ENCODE measurements around the gene SETD3.

SETD3 gene

GRCh38 chr14:99388286-99388685 lies 92.4 kb downstream of the SETD3 start:
- H3K4me3 ChIP-seq (ENCODE audit: low read depth, low read length): no peak overlapping the region
- no peak for TF ChIP-seq CTCF (conservative IDR thresholded peaks at IDR 0.05; ENCODE audit: low read depth, low read length)
- DNase-seq (ENCODE audit: low read depth): no peak

GRCh38 chr14:99387880-99388279 lies 92.8 kb downstream of the SETD3 start:
- H3K4me3 ChIP-seq (ENCODE audit: low read depth, low read length): no peak overlapping the region
- DNase-seq (ENCODE audit: low read depth): no peak
- no peak for TF ChIP-seq CTCF (conservative IDR thresholded peaks at IDR 0.05; ENCODE audit: low read depth, low read length)

GRCh38 chr14:99384450-99385417 lies 95.9 kb downstream of the SETD3 start:
- no peak overlapping the region for H3K4me3 ChIP-seq (ENCODE audit: low read depth, low read length)
- no peak for DNase-seq (ENCODE audit: low read depth)
- no peak for TF ChIP-seq CTCF (conservative IDR thresholded peaks at IDR 0.05; ENCODE audit: low read depth, low read length)

- DNase-seq (ENCODE audit: low read depth): no peak
- TF ChIP-seq CTCF (conservative IDR thresholded peaks at IDR 0.05; ENCODE audit: low read depth, low read length): no peak
- no peak overlapping the region for H3K4me3 ChIP-seq (ENCODE audit: low read depth, low read length)
Measured at GRCh38 chr14:99383472-99384449, 96.9 kb downstream of the SETD3 start.

- DNase-seq (ENCODE audit: low read depth): peak; percentile 78
- no peak overlapping the region for H3K4me3 ChIP-seq (ENCODE audit: low read depth, low read length)
- TF ChIP-seq CTCF (conservative IDR thresholded peaks at IDR 0.05; ENCODE audit: low read depth, low read length): no peak
Measured at GRCh38 chr14:99382781-99383471, 97.7 kb downstream of the SETD3 start.

GRCh38 chr14:99382071-99382470 lies 98.6 kb downstream of the SETD3 start:
- TF ChIP-seq CTCF (conservative IDR thresholded peaks at IDR 0.05; ENCODE audit: low read depth, low read length): no peak
- H3K4me3 ChIP-seq (ENCODE audit: low read depth, low read length): no peak overlapping the region
- no peak for DNase-seq (ENCODE audit: low read depth)

All from choroid plexus epithelial cell (primary cell).